ENCODE data around the gene ZNRF3.

DNA sequence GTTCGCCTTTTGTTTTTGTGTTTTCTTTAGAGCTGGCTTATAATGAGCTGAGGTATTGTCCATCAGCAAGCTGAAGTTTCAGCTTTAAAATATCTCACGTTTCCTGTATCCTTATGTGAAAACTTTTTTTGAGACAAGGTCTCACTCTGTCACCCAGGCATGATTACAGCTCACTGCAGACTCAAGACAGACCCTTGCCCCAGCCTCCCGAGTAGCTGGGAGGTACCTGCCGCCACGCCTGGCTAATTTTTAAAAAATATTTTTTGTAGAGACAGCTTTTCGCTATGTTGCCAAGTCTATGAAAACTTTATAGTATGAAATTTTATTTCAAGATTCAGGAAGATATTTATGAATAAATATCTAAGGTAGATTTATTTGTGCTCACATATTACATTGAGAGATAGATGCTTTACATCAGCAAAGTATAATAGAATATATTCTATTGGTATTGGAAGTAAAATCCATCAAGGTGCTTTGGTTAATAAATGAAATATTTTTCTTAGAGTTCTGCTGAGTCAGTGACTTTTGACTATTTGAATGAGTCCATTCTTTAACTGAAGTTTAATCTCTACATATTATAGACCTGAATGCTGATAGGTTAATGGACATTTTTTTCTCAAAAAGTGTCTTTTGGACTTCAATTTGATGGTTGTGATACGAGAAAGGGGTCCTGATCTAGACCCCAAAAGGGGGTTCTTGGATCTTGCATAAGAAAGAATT, 199.6 kb downstream of the ZNRF3 start:
- TF ChIP-seq POLR2A (IDR thresholded peaks at IDR 0.05), result no peak
- no peak for TF ChIP-seq CTCF (IDR thresholded peaks at IDR 0.05)
